Lower leg skin (tissue), 4 donors: Measurements from ENCODE around the gene P2RX4. TPM values are rescaled to one million over a fixed set of nuclear protein-coding genes. Genes with fewer than 3 reads are reported as not detected.

Experiments used
- DNase-seq, 2 donors: peaks; one replicate each; pipeline ENCODE4 v3.0.0-alpha.2; 2019; ENCODE audit warnings: low spot score in 2 of 2
- H3K4me3 ChIP-seq: fragments of 200-600 bp; sonication (generic); 2 replicates; pipeline ENCODE4 v1.5.1; 2017; ENCODE audit warnings: mild to moderate bottlenecking, low read depth; ENCODE audit not compliant: poor library complexity, severe bottlenecking
- CTCF ChIP-seq, 3 donors: fragments of 450-650 bp; IDR thresholded peaks; one replicate each; pipeline ENCODE4 v1.5.1; 2016; ENCODE audit warnings: antibody characterized with exemption in 3 of 3, mild to moderate bottlenecking in 3 of 3, moderate library complexity in 2 of 3
- POLR2A ChIP-seq, 2 donors: fragments of 450-650 bp; IDR thresholded peaks; one replicate each; pipeline ENCODE4 v1.6.1; 2016 to 2017; ENCODE audit warnings: antibody characterized with exemption in 2 of 2, mild to moderate bottlenecking in 1 of 2, moderate library complexity in 1 of 2
- WGBS, 2 donors: methylation state at CpG; one replicate each; pipeline ENCODE4 v1.1.5; 2018; 5-methylcytosine and 5-hydroxymethylcytosine counted together
- intact Hi-C: fragments of 100-400 bp; cut with DNase I; formaldehyde crosslinking; loops from one replicate; pipeline ENCODE4 v1.15.0; 2023; ENCODE audit warnings: low total_unique reads
- total RNA-seq, 4 donors: library from RNA; depleted of rRNA; stranded (reverse); fragments of >200 nt; gene quantifications; one replicate each; pipeline ENCODE4 v1.1.0, GENCODE V29; 2016

P2RX4 gene
- total RNA-seq, 4 donors from 2014 or later, result 19.4 to 38.0 (median 24.2) TPM

- no peak for DNase-seq
- WGBS, 2 donors, result 93 to 94% methylated on average over 5 to 6 of the region's 6 CpGs
- no peak overlapping the region for H3K4me3 ChIP-seq
- intact Hi-C loops, result no loop called here
- TF ChIP-seq POLR2A (IDR thresholded peaks at IDR 0.05) (no peak), CTCF (IDR thresholded peaks at IDR 0.05) (no peak)
These were observed 51.5 kb downstream of the P2RX4 start for GRCh38 chr12:121261398-121261797.

- TF ChIP-seq CTCF (IDR thresholded peaks at IDR 0.05) (no peak), POLR2A (IDR thresholded peaks at IDR 0.05) (no peak)
- intact Hi-C loops, result no loop called here
- no peak overlapping the region for H3K4me3 ChIP-seq
- no peak for DNase-seq
- WGBS, 2 donors, result 90 to 94% methylated on average over 10 of the region's 10 CpGs
These were observed 53.4 kb downstream of the P2RX4 start for GRCh38 chr12:121263206-121263935.

- H3K4me3 ChIP-seq, result no peak overlapping the region
- intact Hi-C loops, result no loop called here
- no peak for DNase-seq
- WGBS, 2 donors, result 92 to 93% methylated on average over 8 of the region's 8 CpGs
- no peak for TF ChIP-seq POLR2A (IDR thresholded peaks at IDR 0.05)
These were observed 54.2 kb downstream of the P2RX4 start for GRCh38 chr12:121264135-121264534.

- no peak for TF ChIP-seq POLR2A (IDR thresholded peaks at IDR 0.05)
- no peak for TF ChIP-seq CTCF (IDR thresholded peaks at IDR 0.05)
- DNase-seq, result no peak
- 84 to 85% methylated on average over 10 of the region's 10 CpGs for WGBS, 2 donors
- intact Hi-C loops, result no loop called here
- no peak overlapping the region for H3K4me3 ChIP-seq
These were observed 55.1 kb downstream of the P2RX4 start for GRCh38 chr12:121264951-121265515.

GRCh38 chr12:121267822-121268221 is 57.9 kb downstream of the P2RX4 start:
- TF ChIP-seq CTCF (IDR thresholded peaks at IDR 0.05), result no peak
- no peak for TF ChIP-seq POLR2A (IDR thresholded peaks at IDR 0.05)
- DNase-seq, result no peak
- 96 to 100% methylated on average over 1 of the region's 1 CpG for WGBS, 2 donors
- intact Hi-C loops, result no loop called here
- no peak overlapping the region for H3K4me3 ChIP-seq

GRCh38 chr12:121273364-121273896 is 63.5 kb downstream of the P2RX4 start:
- no peak overlapping the region for H3K4me3 ChIP-seq
- 94 to 95% methylated on average over 14 of the region's 14 CpGs for WGBS, 2 donors
- intact Hi-C loops, result no loop called here
- DNase-seq, result no peak
- TF ChIP-seq CTCF (IDR thresholded peaks at IDR 0.05) (no peak), POLR2A (IDR thresholded peaks at IDR 0.05) (no peak)
